ENCODE results near the gene VPS13D.
A peak's percentile ranks its signal among the peaks of the same experiment; 100 is the strongest.

GRCh38 chr1:12405325-12406210, 175.7 kb downstream of the VPS13D start:
- TF ChIP-seq CTCF (IDR thresholded peaks at IDR 0.05) (peak in 1 of 4 donors; percentile 23), POLR2A (IDR thresholded peaks at IDR 0.05) (no peak)

Measured in right lobe of liver (tissue), 4 donors.